Astrocyte (in vitro differentiated cells and primary cell): ENCODE data around the gene ACKR4. TPM values are rescaled to one million over a fixed set of nuclear protein-coding genes. Genes with fewer than 3 reads are reported as not detected.
"Not testable (repeated sequence)": the region's sequence is repeated elsewhere in the genome, so short reads cannot be mapped to it uniquely, and the experiment has no call there.

Experiments used
- DNase-seq: peaks from one replicate; pipeline ENCODE4 v3.0.0-alpha.2; 2010; ENCODE audit warnings: low read depth
- FAIRE-seq: peaks from 2 replicates; lab custom pipeline; 2011; peaks lifted over from hg19 to GRCh38; lab: Jason Lieb, UNC
- H2AFZ ChIP-seq: 2 replicates; pipeline ENCODE4 v1.6.0; 2012; ENCODE audit warnings: low read depth, low read length, inconsistent platforms
- H3K27ac ChIP-seq: 2 replicates; pipeline ENCODE4 v1.5.1; 2011; ENCODE audit warnings: low read depth, low read length, inconsistent platforms
- H3K27me3 ChIP-seq: 2 replicates; pipeline ENCODE4 v1.6.0; 2011; ENCODE audit warnings: low read length, inconsistent platforms; ENCODE audit not compliant: insufficient read depth
- H3K36me3 ChIP-seq: 2 replicates; pipeline ENCODE4 v1.5.1; 2011; ENCODE audit warnings: low read length, inconsistent platforms; ENCODE audit not compliant: insufficient read depth
- H3K4me1 ChIP-seq: 2 replicates; pipeline ENCODE4 v1.5.1; 2011; ENCODE audit warnings: low read length, inconsistent platforms; ENCODE audit not compliant: insufficient read depth
- H3K4me2 ChIP-seq: 2 replicates; pipeline ENCODE4 v1.6.0; 2012; ENCODE audit warnings: low read length, inconsistent platforms
- H3K4me3 ChIP-seq: 2 replicates; pipeline ENCODE4 v1.5.1; 2011; ENCODE audit warnings: low read depth, mild to moderate bottlenecking, low read length, inconsistent platforms; ENCODE audit not compliant: insufficient read depth
- H3K79me2 ChIP-seq: 2 replicates; pipeline ENCODE4 v1.6.0; 2012; ENCODE audit warnings: mild to moderate bottlenecking, low read length, inconsistent platforms; ENCODE audit not compliant: insufficient read depth
- H3K9ac ChIP-seq: 2 replicates; pipeline ENCODE4 v1.6.0; 2012; ENCODE audit warnings: mild to moderate bottlenecking, low read length, inconsistent platforms
- H3K9me3 ChIP-seq: 2 replicates; pipeline ENCODE4 v1.5.1; 2012; ENCODE audit warnings: low read depth, mild to moderate bottlenecking, low read length, inconsistent platforms; ENCODE audit not compliant: insufficient read depth
- H4K20me1 ChIP-seq: 2 replicates; pipeline ENCODE4 v1.6.0; 2012; ENCODE audit warnings: low read length, inconsistent platforms; ENCODE audit not compliant: insufficient read depth
- H3K27ac Mint-ChIP-seq: one replicate; pipeline ENCODE4 v1.8.0; 2021; ENCODE audit warnings: mild to moderate bottlenecking, mixed read lengths; ENCODE audit not compliant: unreplicated experiment
- H3K27me3 Mint-ChIP-seq: one replicate; pipeline ENCODE4 v1.8.0; 2021; ENCODE audit warnings: low read depth, mixed read lengths; ENCODE audit not compliant: unreplicated experiment
- H3K36me3 Mint-ChIP-seq: one replicate; pipeline ENCODE4 v1.8.0; 2021; ENCODE audit warnings: low read depth, mixed read lengths; ENCODE audit not compliant: unreplicated experiment
- H3K4me1 Mint-ChIP-seq: one replicate; pipeline ENCODE4 v1.8.0; 2021; ENCODE audit warnings: low read depth, mixed read lengths; ENCODE audit not compliant: unreplicated experiment
- H3K4me3 Mint-ChIP-seq: one replicate; pipeline ENCODE4 v1.8.0; 2021; ENCODE audit warnings: mild to moderate bottlenecking, moderate library complexity, mixed read lengths; ENCODE audit not compliant: unreplicated experiment
- H3K9me3 Mint-ChIP-seq: one replicate; pipeline ENCODE4 v1.8.0; 2021; ENCODE audit warnings: mild to moderate bottlenecking, mixed read lengths; ENCODE audit not compliant: unreplicated experiment
- CTCF ChIP-seq: IDR thresholded peaks from 2 replicates; pipeline ENCODE4 v1.5.1; 2011; ENCODE audit warnings: low read depth, mild to moderate bottlenecking, inconsistent platforms, low read length, moderate library complexity; ENCODE audit not compliant: insufficient read depth
- EZH2 ChIP-seq: IDR thresholded peaks from 2 replicates; pipeline ENCODE4 v1.6.1; 2012; ENCODE audit warnings: mild to moderate bottlenecking, low read length, inconsistent platforms; ENCODE audit not compliant: insufficient read depth
- total RNA-seq: library from RNA; stranded (reverse); gene quantifications from 2 replicates; pipeline ENCODE4 v1.2.1, GENCODE V29; 2021

The ACKR4 gene
- total RNA-seq, 1 donor from 2014 or later, result not detected

- no peak overlapping the region for H3K4me3 ChIP-seq
- no peaks in the 10 kb centered on the region for H3K27me3 ChIP-seq
- no peak for FAIRE-seq
- H4K20me1 ChIP-seq, result no peaks in the 10 kb centered on the region
- peaks cover 10% of the 10 kb centered on the region for H3K4me1 ChIP-seq
- H3K79me2 ChIP-seq, result no peaks in the 10 kb centered on the region
- H3K36me3 ChIP-seq, result no peaks in the 10 kb centered on the region
- H3K9ac ChIP-seq, result no peak overlapping the region
- TF ChIP-seq EZH2 (no peak), CTCF (no peak)
- DNase-seq, result no peak
- H3K27me3 Mint-ChIP-seq, result no peaks in the 10 kb centered on the region
- peaks cover 8% of the 10 kb centered on the region for H3K36me3 Mint-ChIP-seq
- no peak overlapping the region for H3K4me3 Mint-ChIP-seq
- H2AFZ ChIP-seq, result no peak overlapping the region
- no peaks in the 10 kb centered on the region for H3K4me1 Mint-ChIP-seq
- H3K9me3 Mint-ChIP-seq, result no peaks in the 10 kb centered on the region
- no peaks in the 10 kb centered on the region for H3K9me3 ChIP-seq
- no peak overlapping the region for H3K27ac ChIP-seq
- no peak overlapping the region for H3K4me2 ChIP-seq
- H3K27ac Mint-ChIP-seq, result no peak overlapping the region
These were observed 41.6 kb upstream of the ACKR4 start for GRCh38 chr3:132555306-132556035.

- H3K4me3 ChIP-seq, H3K27ac Mint-ChIP-seq, H3K36me3 Mint-ChIP-seq, H3K4me3 Mint-ChIP-seq, FAIRE-seq, H3K27me3 ChIP-seq, H3K9me3 ChIP-seq, H3K9me3 Mint-ChIP-seq, H3K9ac ChIP-seq, H3K4me1 Mint-ChIP-seq, H4K20me1 ChIP-seq, DNase-seq, H3K36me3 ChIP-seq, H3K4me1 ChIP-seq, H3K4me2 ChIP-seq, H2AFZ ChIP-seq, H3K27ac ChIP-seq, H3K79me2 ChIP-seq, H3K27me3 Mint-ChIP-seq: not testable (repeated sequence)
These were observed 41.1 kb upstream of the ACKR4 start for GRCh38 chr3:132556036-132556386.

GRCh38 chr3:132556508-132557159, 40.4 kb upstream of the ACKR4 start:
- H3K4me1 ChIP-seq, result peaks cover 5% of the 10 kb centered on the region
- H3K27ac Mint-ChIP-seq, result no peak overlapping the region
- no peak for DNase-seq

More at GRCh38 chr3:132556508-132557159, 40.4 kb upstream of the ACKR4 start:
- no peaks in the 10 kb centered on the region for H3K27me3 ChIP-seq
- no peak overlapping the region for H2AFZ ChIP-seq
- Mint-ChIP-seq H3K36me3 (peaks cover 8% of the 10 kb centered on the region), H3K9me3 (no peaks in the 10 kb centered on the region), H3K4me1 (no peaks in the 10 kb centered on the region), H3K27me3 (no peaks in the 10 kb centered on the region), H3K4me3 (no peak overlapping the region)
- H3K27ac ChIP-seq, result no peak overlapping the region
- H4K20me1 ChIP-seq, result no peaks in the 10 kb centered on the region
- TF ChIP-seq EZH2, result no peak
- TF ChIP-seq CTCF, result no peak
- H3K4me2 ChIP-seq, result no peak overlapping the region
- no peaks in the 10 kb centered on the region for H3K9me3 ChIP-seq
- H3K9ac ChIP-seq, result no peak overlapping the region
- FAIRE-seq, result no peak
- no peaks in the 10 kb centered on the region for H3K36me3 ChIP-seq
- no peaks in the 10 kb centered on the region for H3K79me2 ChIP-seq
- H3K4me3 ChIP-seq, result no peak overlapping the region
